GM23338 (cell line): Measurements from ENCODE around the gene MAP2K5. TPM values are rescaled to one million over a fixed set of nuclear protein-coding genes. Genes with fewer than 3 reads are reported as not detected.

Experiments used
- ATAC-seq: fragments of 200-7000 bp; cut with Tn5 transposase; 3 replicates; pipeline ENCODE4 v1.9.1; 2020
- DNase-seq: peaks from one replicate; pipeline ENCODE4 v3.0.0-alpha.2; 2015; ENCODE audit warnings: low spot score
- H2AFZ ChIP-seq: fragments of 200-600 bp; sonication (generic); 2 replicates; pipeline ENCODE4 v1.8.0; 2016; ENCODE audit warnings: antibody characterized with exemption, mild to moderate bottlenecking, moderate library complexity
- H3F3A ChIP-seq: fragments of 200-600 bp; sonication (generic); replicated peaks from 2 replicates; pipeline ENCODE4 v1.8.0; 2017; ENCODE audit warnings: antibody characterized with exemption, mixed run types, low read depth
- H3K27ac ChIP-seq: fragments of 200-600 bp; sonication (generic); 2 replicates; pipeline ENCODE4 v1.6.1; 2016; ENCODE audit warnings: low read depth
- H3K27me3 ChIP-seq: fragments of 200-600 bp; sonication (generic); 2 replicates; pipeline ENCODE4 v1.8.0; 2016; ENCODE audit warnings: mild to moderate bottlenecking, mixed run types, moderate library complexity; ENCODE audit not compliant: insufficient read depth
- H3K36me3 ChIP-seq: fragments of 200-600 bp; sonication (generic); 2 replicates; pipeline ENCODE4 v1.8.0; 2016; ENCODE audit warnings: mild to moderate bottlenecking; ENCODE audit not compliant: insufficient read depth
- H3K4me1 ChIP-seq: fragments of 200-600 bp; sonication (generic); 2 replicates; pipeline ENCODE4 v1.8.0; 2016; ENCODE audit warnings: mild to moderate bottlenecking, moderate library complexity; ENCODE audit not compliant: insufficient read depth
- H3K4me2 ChIP-seq: fragments of 200-600 bp; sonication (generic); 2 replicates; pipeline ENCODE4 v1.7.1; 2017; ENCODE audit warnings: mixed run types
- H3K4me3 ChIP-seq: fragments of 200-600 bp; sonication (generic); 2 replicates; pipeline ENCODE4 v1.6.1; 2016; ENCODE audit warnings: mixed run types
- H3K79me2 ChIP-seq: fragments of 200-600 bp; sonication (generic); replicated peaks from 2 replicates; pipeline ENCODE4 v1.8.0; 2017; ENCODE audit warnings: mild to moderate bottlenecking; ENCODE audit not compliant: insufficient read depth
- H3K9me2 ChIP-seq: fragments of 200-600 bp; sonication (generic); 2 replicates; pipeline ENCODE4 v1.8.0; 2017; ENCODE audit not compliant: insufficient read depth
- H4K20me1 ChIP-seq: fragments of 200-600 bp; sonication (generic); replicated peaks from 2 replicates; pipeline ENCODE4 v1.8.0; 2017; ENCODE audit warnings: mild to moderate bottlenecking; ENCODE audit not compliant: insufficient read depth
- H3K27ac Mint-ChIP-seq: 2 replicates; pipeline ENCODE4 v1.8.0; 2020; ENCODE audit warnings: inconsistent platforms, mild to moderate bottlenecking, moderate library complexity, mixed read lengths
- H3K27me3 Mint-ChIP-seq: 3 replicates; pipeline ENCODE4 v1.8.0; 2022; ENCODE audit warnings: low read depth, mild to moderate bottlenecking, moderate library complexity, mixed read lengths, inconsistent platforms; ENCODE audit not compliant: insufficient read depth, poor library complexity
- H3K36me3 Mint-ChIP-seq: 3 replicates; pipeline ENCODE4 v1.8.0; 2021; ENCODE audit warnings: low read depth, mild to moderate bottlenecking, inconsistent platforms, moderate library complexity, mixed read lengths
- H3K4me1 Mint-ChIP-seq: 3 replicates; pipeline ENCODE4 v1.8.0; 2020; ENCODE audit warnings: mild to moderate bottlenecking, inconsistent platforms, mixed read lengths
- H3K4me3 Mint-ChIP-seq: 3 replicates; pipeline ENCODE4 v1.8.0; 2021; ENCODE audit warnings: moderate library complexity, mild to moderate bottlenecking, inconsistent platforms, mixed read lengths
- H3K9me3 Mint-ChIP-seq: 3 replicates; pipeline ENCODE4 v1.8.0; 2020; ENCODE audit warnings: moderate library complexity, mild to moderate bottlenecking, inconsistent platforms, mixed read lengths
- CREB1 ChIP-seq: fragments of 250-450 bp; sonication (Bioruptor Pico); IDR thresholded peaks from 2 replicates; pipeline ENCODE4 v1.5.0; 2020; ENCODE audit warnings: low read depth, mild to moderate bottlenecking, moderate library complexity
- EZH2 ChIP-seq: fragments of 200-600 bp; sonication (generic); IDR thresholded peaks from one replicate; pipeline ENCODE4 v1.8.0; 2017; ENCODE audit warnings: antibody characterized with exemption, mild to moderate bottlenecking, low read depth; ENCODE audit not compliant: unreplicated experiment
- EZH2phosphoT487 ChIP-seq: fragments of 200-600 bp; sonication (generic); IDR thresholded peaks from one replicate; pipeline ENCODE4 v1.8.1; 2018; ENCODE audit warnings: antibody characterized with exemption; ENCODE audit not compliant: unreplicated experiment
- JUNB ChIP-seq: IDR thresholded peaks from one replicate; pipeline ENCODE4 v1.6.1; 2016; ENCODE audit warnings: antibody characterized with exemption; ENCODE audit not compliant: unreplicated experiment
- POLR2AphosphoS5 ChIP-seq: IDR thresholded peaks from 2 replicates; pipeline ENCODE4 v1.6.1; 2016; ENCODE audit warnings: antibody characterized with exemption, low read depth
- ZNF331 ChIP-seq: fragments of 250-450 bp; sonication (Bioruptor Pico); IDR thresholded peaks from 2 replicates; pipeline ENCODE4 v1.5.0; 2020; ENCODE audit warnings: low read depth, mild to moderate bottlenecking, moderate library complexity
- polyA plus RNA-seq: library from polyadenylated mRNA; unstranded; fragments of >200 nt; fragmentation: Nextera tagmentation; extraction: Ambion mirVana; gene quantifications from 2 replicates; pipeline ENCODE4 v1.2.1, GENCODE V29; 2016
- total RNA-seq: library from RNA; depleted of rRNA; stranded (reverse); fragments of >200 nt; shearing (Covaris generic); gene quantifications from 2 replicates; pipeline ENCODE4 v1.2.3, GENCODE V29; 2014
- TF ChIP-seq, protein P1 (sequence below): fragments of 250-450 bp; sonication (Bioruptor Pico); IDR thresholded peaks from 2 replicates; pipeline ENCODE4 v1.5.0; 2020; ENCODE audit warnings: mild to moderate bottlenecking, moderate library complexity
- TF ChIP-seq, protein P2 (sequence below), 2 experiments: fragments of 200-600 bp in 1 of 2; sonication (generic) in 1 of 2; conservative IDR thresholded peaks; 2 replicates each; pipeline versions ENCODE4 v1.5.1 to v1.6.1; 2016 to 2017; ENCODE audit warnings: antibody characterized with exemption in 2 of 2, low read depth in 2 of 2, mild to moderate bottlenecking in 2 of 2, moderate library complexity in 1 of 2

Gene MAP2K5
- total and polyA plus RNA-seq, 2 experiments from 2014 or later = 6.5 to 13.6 TPM

DNA sequence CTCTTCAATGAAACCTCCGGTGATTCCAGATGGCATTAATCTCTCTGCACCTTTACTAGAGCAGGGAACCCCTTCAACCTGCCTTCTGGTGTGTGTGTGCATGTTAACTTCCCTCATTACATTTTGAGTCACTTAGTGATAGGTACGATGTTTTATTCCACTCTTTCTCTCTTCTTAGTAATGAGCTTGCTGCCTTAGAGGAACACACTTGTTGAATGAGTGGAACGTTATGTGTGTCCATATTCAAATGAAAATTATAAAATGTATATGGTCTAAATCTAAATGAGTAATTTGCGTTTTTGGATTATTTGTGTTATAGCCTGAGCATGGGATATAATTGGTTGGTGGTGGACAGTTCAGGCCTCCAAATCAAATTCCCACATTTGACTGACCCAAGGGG, 12.1 kb downstream of the MAP2K5 start:
- no peak overlapping the region for H3K4me2 ChIP-seq
- H3K27me3 ChIP-seq = no peaks in the 10 kb centered on the region
- no peaks in the 10 kb centered on the region; the same call in 1 of the 2 replicates for H3K36me3 ChIP-seq
- H3K4me1 ChIP-seq = peaks cover 16% of the 10 kb centered on the region
- TF ChIP-seq, protein P1, sequence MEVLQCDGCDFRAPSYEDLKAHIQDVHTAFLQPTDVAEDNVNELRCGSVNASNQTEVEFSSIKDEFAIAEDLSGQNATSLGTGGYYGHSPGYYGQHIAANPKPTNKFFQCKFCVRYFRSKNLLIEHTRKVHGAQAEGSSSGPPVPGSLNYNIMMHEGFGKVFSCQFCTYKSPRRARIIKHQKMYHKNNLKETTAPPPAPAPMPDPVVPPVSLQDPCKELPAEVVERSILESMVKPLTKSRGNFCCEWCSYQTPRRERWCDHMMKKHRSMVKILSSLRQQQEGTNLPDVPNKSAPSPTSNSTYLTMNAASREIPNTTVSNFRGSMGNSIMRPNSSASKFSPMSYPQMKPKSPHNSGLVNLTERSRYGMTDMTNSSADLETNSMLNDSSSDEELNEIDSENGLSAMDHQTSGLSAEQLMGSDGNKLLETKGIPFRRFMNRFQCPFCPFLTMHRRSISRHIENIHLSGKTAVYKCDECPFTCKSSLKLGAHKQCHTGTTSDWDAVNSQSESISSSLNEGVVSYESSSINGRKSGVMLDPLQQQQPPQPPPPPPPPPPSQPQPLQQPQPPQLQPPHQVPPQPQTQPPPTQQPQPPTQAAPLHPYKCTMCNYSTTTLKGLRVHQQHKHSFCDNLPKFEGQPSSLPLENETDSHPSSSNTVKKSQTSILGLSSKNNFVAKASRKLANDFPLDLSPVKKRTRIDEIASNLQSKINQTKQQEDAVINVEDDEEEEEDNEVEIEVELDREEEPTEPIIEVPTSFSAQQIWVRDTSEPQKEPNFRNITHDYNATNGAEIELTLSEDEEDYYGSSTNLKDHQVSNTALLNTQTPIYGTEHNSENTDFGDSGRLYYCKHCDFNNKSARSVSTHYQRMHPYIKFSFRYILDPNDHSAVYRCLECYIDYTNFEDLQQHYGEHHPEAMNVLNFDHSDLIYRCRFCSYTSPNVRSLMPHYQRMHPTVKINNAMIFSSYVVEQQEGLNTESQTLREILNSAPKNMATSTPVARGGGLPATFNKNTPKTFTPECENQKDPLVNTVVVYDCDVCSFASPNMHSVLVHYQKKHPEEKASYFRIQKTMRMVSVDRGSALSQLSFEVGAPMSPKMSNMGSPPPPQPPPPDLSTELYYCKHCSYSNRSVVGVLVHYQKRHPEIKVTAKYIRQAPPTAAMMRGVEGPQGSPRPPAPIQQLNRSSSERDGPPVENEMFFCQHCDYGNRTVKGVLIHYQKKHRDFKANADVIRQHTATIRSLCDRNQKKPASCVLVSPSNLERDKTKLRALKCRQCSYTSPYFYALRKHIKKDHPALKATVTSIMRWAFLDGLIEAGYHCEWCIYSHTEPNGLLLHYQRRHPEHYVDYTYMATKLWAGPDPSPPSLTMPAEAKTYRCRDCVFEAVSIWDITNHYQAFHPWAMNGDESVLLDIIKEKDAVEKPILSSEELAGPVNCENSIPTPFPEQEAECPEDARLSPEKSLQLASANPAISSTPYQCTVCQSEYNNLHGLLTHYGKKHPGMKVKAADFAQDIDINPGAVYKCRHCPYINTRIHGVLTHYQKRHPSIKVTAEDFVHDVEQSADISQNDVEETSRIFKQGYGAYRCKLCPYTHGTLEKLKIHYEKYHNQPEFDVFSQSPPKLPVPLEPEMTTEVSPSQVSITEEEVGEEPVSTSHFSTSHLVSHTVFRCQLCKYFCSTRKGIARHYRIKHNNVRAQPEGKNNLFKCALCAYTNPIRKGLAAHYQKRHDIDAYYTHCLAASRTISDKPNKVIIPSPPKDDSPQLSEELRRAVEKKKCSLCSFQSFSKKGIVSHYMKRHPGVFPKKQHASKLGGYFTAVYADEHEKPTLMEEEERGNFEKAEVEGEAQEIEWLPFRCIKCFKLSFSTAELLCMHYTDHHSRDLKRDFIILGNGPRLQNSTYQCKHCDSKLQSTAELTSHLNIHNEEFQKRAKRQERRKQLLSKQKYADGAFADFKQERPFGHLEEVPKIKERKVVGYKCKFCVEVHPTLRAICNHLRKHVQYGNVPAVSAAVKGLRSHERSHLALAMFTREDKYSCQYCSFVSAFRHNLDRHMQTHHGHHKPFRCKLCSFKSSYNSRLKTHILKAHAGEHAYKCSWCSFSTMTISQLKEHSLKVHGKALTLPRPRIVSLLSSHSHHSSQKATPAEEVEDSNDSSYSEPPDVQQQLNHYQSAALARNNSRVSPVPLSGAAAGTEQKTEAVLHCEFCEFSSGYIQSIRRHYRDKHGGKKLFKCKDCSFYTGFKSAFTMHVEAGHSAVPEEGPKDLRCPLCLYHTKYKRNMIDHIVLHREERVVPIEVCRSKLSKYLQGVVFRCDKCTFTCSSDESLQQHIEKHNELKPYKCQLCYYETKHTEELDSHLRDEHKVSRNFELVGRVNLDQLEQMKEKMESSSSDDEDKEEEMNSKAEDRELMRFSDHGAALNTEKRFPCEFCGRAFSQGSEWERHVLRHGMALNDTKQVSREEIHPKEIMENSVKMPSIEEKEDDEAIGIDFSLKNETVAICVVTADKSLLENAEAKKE (CRISPR knock-in tag) = no peak
- TF ChIP-seq CREB1 (no peak), POLR2AphosphoS5 (no peak), EZH2 (no peak), JUNB (no peak), EZH2phosphoT487 (no peak), ZNF331 (CRISPR knock-in tag) (no peak)
- TF ChIP-seq, protein P2, sequence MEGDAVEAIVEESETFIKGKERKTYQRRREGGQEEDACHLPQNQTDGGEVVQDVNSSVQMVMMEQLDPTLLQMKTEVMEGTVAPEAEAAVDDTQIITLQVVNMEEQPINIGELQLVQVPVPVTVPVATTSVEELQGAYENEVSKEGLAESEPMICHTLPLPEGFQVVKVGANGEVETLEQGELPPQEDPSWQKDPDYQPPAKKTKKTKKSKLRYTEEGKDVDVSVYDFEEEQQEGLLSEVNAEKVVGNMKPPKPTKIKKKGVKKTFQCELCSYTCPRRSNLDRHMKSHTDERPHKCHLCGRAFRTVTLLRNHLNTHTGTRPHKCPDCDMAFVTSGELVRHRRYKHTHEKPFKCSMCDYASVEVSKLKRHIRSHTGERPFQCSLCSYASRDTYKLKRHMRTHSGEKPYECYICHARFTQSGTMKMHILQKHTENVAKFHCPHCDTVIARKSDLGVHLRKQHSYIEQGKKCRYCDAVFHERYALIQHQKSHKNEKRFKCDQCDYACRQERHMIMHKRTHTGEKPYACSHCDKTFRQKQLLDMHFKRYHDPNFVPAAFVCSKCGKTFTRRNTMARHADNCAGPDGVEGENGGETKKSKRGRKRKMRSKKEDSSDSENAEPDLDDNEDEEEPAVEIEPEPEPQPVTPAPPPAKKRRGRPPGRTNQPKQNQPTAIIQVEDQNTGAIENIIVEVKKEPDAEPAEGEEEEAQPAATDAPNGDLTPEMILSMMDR (conservative IDR thresholded peaks at IDR 0.05; ENCODE audit: low read depth in 2 of 2) = no peak
- no peak overlapping the region for H3K27ac ChIP-seq
- no peak overlapping the region for H3K27ac Mint-ChIP-seq
- H3K4me1 Mint-ChIP-seq = peaks cover 16% of the 10 kb centered on the region
- no peaks in the 10 kb centered on the region for H3F3A ChIP-seq
- no peak overlapping the region for H3K4me3 Mint-ChIP-seq
- peaks cover 4% of the 10 kb centered on the region; the same call in 2 of the 3 replicates for H3K9me3 Mint-ChIP-seq
- H3K27me3 Mint-ChIP-seq = peaks cover 1% of the 10 kb centered on the region
- H2AFZ ChIP-seq = no peak overlapping the region
- ATAC-seq = no peak
- no peak for DNase-seq
- H3K36me3 Mint-ChIP-seq = peaks cover 9% of the 10 kb centered on the region; the same call in 2 of the 3 replicates
- peaks cover 4% of the 10 kb centered on the region; the same call in 1 of the 2 replicates for H3K79me2 ChIP-seq
- no peak overlapping the region for H3K4me3 ChIP-seq
- H3K9me2 ChIP-seq = no peaks in the 10 kb centered on the region
- 0 out of 2 replicates have a peak, but pooled peaks cover 3% of the 10 kb centered on the region for H4K20me1 ChIP-seq
